Measurements from ENCODE around the gene GLP1R.

The GLP1R gene

DNA sequence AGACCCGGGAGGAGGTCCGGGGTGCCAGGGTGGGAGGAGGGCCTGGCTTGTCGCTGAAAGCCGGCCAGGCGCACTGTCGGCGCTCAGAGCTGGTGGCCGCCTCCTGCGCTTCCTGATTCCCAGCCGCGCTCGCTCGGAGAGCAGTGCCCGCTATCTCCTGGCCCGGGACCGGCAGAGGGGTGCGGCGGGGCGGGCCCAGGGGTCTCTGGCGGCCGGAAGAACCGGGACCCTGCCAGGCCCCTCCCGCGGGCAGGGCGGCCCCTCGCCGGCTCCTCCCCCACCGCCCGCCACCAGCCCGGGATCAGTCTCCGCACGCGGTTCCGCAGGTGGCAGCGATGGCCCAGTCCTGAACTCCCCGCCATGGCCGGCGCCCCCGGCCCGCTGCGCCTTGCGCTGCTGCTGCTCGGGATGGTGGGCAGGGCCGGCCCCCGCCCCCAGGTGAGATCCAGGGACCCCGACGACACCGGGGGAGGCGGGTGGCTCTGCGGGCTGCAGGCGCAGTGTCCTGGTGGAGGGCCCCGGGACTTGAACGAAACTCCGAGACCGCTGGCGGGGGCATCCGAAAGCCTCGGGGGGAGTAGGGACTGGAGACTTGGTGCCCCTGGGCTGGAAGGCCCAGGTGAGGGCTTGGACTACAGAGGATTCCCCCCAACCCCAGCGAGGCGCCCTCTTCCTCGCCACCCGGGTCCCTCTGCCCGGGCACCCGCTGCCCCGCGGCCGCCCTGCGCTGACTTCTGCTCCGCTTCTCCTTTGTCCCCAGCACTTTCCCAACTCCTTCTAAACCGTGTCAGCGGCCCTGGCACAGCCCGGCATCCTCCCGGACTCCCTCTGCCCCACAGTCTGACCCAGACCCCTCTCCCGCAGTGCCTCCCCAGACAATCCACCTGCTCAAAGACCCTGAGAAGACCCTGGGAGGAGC is at the start of gene GLP1R:
GLP1R (plus strand) TSS at position 301 of the 919 bp plus-strand sequence; CDS start at position 361, 60 bp downstream.
- no peak for DNase-seq

DNA sequence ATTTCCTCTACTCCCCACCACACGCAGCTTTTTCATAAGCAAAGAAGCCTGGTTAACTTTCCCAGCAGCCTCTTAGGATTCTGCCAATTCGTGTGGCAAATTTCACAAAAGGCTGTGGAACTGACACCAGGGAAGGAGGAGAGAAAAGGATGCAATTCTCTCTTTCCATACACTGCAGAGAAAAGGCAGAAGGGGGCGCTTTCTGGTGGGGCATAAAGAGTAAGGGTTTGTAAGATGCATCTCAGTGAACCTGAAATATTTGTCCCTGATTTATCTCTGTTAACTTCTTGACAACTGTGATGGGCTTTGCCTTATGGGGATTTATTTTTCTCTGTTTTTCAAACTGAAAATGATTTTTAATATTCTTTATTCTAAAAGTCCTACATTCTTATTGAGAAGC is 45.5 kb upstream of the GLP1R start:
- DNase-seq: peak; percentile 12

DNA sequence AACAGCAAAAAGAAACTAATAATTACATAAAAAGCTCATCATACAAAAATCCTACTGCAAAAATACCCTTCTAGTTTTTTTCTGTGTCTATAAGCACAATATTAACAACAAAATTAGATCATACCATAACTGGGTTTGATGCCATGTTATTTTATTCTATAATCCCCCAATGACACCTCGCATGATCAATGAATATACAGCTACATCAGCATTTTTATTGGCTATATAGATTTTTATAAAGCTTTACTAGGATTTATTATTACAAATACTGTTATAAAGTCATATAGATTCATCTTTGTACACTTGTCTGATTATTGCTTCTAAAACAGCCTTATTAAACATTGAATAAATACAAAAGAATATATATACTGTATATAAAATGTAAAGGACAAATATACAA is 45.1 kb upstream of the GLP1R start:
- no peak for DNase-seq

DNA sequence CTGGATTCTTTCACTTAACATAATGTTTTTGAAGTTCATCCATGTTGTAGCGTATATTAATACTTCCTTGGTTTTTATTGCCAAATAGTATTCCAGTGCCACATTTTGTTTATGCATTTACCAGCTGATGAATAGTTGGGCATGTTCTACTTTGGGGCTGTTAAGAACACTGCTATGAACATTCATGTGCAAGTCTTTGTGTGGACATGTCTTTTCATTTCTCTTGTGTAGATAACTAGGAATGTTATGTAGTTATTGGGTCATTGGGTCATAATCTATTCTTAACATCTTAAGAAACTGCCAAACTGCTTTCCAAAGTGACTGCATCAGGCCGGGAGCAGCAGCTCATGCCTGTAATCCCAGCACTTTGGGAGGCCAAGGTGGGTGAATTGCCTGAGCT is 43.8 kb upstream of the GLP1R start:
- DNase-seq: no peak

DNA sequence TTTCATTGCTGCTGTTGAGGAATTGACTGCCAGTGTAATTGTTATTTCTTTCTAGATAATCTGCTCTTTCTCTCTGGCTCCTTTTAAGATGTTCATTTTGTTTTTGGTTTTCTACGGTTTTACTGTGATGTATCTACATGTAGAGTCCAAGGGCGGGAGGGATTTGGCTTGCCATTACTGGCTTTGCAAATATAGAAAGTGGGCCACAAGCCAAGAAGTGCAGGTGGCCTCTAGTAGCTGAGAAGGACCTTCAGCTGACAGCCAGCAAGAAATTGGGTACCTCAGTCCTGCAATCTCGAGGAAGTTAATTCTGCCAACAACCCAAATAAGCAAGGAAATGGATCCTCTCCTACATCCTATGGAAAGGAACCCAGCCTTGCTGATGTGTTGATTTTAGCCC is 42.8 kb upstream of the GLP1R start:
- DNase-seq: no peak

DNA sequence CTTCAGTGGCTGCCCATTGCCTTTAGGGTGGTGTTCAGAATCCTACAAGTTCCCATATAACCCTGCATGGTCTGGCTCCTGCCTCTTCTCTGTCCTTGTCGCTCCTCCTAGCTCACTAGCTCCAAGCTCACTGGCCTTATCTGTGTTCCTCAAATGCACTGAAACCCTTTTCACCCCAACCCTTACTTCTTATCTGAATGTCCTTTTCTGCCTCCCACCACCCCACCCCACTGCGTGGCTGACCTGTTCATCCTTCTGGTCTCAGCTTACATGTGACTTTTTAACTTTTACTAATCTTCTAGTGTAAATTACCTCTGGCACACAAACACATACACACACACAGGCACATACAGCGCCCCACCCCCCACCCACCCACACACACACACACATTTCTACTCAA is 41.0 kb upstream of the GLP1R start:
- no peak for DNase-seq

DNA sequence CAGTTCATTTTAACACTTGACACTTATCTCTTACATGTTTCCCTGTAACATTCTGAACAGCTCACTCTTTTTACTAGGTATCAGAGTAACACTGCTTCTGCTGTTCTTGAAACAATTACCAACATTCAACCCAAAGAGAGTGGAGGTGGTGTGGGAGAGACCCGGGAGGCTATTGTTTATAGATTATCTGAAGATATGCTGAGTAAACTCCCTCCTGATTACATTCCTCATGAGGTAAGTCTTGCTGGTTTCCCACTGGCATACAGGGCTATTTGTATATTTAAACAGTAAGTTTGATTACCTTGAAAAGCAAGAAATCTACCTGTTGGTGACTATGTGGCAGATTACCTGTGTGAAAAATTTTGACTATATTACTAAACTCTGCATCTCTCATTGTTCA is 39.8 kb upstream of the GLP1R start:
- DNase-seq: no peak

DNA sequence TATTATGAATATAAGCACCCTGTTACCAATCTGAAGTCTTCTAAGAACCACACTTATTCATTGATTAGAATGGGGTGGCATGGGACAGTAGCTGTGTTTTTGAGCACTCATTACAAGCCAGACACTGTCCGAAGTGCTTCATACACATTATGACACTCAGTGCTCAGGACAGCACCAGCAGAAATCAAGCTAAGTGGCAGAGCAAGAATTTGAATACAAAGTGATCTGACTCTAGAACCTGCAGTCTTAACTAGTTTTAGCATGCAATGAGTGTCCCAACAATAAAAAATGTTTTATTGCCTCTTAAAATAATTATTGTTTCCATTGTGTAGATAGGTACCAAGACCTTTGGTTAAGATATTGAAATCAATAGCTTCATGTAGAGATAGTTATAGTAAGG is 39.1 kb upstream of the GLP1R start:
- DNase-seq: no peak

DNA sequence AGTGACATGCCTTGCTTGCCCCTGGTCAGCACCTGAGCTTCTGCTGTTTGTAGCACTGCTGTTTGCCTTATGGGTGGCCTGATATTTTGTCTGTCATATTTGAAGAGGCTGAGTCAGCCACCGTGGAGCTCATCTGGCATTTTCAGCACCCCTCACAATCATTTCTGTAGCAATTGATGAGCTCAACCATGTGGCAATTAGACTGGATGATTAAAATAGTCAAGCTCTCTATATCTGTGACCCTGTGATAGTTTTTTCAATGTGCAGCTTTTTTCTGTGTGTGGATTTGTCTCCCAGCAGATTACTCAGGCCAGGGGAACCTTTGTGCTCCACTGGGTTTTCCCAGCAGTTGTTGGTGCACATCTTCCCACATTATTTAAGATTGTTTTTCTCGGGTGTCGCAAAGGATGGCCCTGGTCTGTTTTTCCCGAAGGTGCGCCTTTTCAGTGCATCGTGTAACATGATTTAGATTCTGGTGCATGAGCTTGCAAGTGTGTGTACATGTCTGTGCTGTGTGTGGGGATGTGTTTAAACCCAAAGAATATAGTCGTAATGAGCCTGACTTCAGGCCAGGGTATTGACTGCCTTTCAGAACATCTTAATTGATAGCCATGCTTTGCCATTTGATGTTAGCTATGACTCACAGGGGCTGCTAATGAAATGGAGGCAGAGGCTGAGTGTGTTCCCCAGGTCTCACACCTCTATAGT is 31.6 kb upstream of the GLP1R start:
- DNase-seq: no peak

DNA sequence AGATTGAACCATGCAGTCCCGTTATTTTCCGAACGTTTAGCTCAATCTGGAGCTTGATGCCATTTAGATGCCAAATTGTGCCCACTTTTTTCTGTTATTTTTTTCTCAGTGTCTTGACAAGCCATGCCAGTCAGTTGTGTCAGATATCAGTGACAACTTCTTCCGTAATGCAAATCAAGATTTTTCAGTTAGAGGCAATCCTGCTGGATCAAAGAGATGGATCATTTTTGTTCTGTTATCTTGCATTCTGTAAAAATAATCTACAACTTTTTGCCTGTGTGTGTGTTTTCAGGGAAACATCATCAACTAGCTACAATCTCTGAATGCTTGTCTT is 31.1 kb upstream of the GLP1R start:
- no peak for DNase-seq

DNA sequence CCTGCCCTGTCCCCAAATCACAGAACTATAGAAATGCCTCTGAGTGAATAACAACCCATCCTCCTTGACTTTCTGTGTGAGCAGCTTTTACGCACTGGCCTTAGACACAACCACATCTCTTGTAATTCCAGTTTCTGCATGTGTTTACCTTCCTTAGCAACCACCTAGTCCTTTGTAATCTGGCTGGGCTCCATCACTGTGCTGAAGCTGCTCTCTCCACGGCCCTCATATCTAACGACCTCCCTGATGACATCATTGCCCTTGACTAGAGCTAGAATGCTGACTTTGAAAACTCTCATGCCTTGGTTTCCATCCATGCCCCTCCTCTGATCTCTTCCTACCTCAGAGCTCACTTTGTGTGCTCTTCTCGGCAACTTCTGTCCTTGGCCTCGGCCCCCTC is 30.5 kb upstream of the GLP1R start:
- DNase-seq: no peak

DNA sequence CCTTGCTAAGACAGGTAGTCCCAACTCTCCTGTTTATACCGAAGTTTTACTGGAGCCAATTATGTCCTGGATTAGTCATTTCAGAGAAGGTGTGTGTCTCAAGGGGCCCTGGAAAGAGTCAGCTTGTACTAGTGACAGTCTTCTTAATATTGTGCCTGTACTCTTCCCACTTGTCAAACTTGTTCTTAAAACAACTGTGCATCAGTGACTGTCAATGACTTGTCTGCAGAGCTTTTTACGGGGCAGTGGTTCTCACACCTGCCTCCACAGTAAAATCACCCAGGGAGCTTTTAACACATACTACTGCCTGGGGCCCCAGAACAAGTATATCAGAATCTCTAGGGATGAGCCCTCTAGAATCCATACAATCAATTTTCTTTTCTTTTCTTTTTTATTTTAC is 28.4 kb upstream of the GLP1R start:
- no peak for DNase-seq

DNA sequence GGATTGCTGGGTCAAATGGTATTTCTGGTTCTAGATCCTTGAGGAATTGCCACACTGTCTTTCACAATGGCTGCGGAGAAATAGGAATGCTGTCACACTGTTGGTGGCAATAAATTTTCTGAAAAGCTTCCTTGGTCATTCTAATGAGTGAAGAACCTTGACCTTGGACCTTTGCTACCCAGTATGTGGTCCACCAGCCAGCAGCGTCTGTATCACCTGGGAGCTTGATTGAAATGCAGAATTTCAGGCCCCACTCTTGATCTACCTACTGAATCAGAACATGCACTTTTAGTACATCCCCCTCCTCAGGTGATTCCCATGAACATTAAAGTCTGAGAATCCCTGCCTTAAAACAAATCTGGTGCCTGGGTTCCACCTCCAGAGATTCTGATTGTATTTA is 27.5 kb upstream of the GLP1R start:
- no peak for DNase-seq

DNA sequence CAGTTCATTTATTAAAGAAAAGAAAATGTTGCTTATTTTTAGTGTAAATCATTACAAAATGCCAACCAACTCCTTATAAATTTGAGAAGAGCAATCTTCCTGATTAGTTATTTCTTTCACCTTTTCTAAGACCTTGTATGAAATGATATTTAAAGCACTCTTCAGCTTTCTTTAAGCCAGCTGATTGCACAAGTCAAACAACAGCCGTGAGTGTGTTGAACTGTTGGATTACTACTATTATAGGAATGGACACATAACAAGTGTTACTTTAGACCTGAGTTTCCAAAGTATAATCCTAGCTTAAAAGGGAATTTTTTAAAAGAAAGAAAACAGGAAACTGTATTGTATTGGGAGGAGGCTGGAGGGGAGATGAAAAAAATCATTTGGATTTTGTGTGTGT is 26.8 kb upstream of the GLP1R start:
- DNase-seq: no peak

DNA sequence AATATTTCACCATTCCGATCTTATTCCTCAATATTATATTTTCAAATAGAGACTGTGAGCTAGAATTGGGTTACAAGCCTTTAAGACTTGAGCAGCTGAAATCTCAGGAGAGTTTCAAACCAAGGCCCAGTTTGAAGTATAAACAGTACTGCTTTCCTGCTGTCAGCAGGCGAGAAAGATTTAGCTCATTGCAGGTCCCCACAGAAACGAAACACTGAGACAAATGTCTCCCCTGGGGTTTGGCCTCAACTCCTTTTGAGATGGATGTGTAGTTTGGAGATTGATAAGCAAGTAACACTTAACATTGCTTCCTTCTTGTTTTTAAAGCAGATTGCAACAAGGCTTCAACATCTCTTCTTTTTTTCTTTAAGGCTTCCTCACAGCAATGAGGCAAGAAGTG is 22.4 kb upstream of the GLP1R start:
- no peak for DNase-seq

DNA sequence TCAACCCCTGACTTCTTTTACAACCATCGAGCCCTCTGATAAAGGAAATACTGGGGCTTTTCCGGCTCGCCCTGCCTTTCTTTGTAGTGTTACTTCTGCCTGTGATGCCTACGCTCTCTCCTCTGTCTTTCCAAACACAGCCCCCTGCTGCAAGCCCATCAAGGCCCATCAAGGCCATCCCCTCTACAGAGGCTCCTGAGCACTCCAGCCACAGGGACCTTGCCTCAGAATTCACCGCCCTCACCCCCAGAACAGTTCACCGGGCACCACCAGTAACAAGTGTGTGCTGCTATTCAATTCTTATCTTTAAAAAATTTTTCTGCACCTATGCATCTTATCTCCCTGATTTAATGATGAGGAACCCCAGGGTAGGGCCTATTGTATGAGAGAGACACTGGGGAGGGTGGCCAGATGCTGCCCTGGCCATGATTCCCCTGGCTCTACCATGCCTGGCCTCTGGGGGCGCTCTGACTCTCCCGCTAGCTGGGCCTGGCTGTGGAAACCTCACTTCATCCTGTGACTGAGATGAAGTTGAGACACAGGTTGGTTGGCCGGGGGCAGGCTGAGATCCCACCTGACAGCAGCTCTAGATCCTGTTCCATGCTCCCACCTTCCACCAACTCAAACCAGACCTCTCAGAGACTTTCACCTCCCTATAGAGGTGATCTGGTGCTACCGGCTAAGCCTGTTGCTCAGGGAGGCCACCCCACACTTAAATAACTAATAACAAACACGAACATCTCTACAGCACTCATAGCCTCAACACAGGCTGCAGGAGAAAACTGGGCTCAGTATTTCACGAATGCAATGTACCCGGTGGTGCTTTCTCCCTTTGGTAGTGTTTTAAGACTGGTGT is 19.2 kb upstream of the GLP1R start:
- DNase-seq: no peak

DNA sequence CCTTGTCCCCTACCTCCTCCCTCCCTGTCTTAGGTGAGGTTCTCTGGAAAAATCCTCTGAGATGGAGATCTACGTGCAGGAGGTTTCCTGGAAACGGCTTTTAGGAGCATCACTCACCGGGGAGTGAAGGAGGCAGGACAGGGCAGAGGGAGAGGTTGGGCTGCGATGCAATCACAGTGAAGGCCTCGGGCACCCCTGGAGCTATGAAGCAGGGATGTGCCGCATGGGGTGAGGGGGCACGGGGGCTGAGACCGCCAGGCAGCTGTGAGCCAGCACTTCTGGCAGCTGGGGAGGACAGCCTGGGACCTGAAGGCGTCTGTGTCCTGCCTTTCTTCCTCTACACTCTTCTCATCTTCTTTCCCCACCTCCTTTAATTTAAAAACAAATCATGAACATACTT is 12.9 kb upstream of the GLP1R start:
- DNase-seq: no peak

DNA sequence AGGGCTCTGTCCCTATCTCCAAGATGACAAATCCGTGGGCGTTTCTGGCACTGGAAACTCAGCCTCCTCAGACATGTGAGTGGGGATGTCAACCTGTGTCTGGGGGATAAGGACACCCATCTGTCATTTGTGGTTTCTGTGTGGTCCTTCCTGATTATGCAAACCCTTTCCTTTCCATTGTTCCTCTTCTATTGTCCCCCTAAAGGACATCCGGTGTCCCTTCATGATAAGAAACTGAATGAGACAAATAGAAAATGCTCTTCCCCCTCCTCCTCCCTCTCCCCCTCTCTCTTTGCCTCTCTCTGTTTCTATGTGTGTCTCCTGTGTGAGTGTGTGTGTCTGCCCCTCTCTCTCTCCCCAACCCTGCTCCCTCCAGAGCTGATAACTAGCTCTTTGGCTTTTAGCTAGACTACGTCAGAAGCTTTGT is 11.5 kb upstream of the GLP1R start:
- DNase-seq: no peak

DNA sequence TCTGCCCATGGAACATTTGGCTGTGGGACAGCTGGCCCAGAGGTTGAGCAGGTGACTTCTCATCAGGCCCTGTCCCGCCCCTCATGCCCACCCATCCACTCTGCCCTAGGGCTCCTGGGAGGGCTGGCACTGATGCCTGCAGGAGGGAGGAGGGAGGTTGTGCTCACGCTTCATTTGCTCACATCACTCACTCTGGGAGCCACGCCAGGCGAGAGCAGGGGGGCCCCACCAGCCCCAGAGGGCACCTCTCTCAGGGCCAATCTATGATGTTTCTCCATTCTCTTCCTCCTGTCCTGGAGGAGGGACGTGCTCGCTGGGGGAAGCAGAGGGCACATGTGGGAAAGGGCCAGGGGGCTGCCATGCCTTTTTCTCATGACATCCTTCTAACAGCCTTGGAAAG is 10.9 kb upstream of the GLP1R start:
- DNase-seq: peak; percentile 34

DNA sequence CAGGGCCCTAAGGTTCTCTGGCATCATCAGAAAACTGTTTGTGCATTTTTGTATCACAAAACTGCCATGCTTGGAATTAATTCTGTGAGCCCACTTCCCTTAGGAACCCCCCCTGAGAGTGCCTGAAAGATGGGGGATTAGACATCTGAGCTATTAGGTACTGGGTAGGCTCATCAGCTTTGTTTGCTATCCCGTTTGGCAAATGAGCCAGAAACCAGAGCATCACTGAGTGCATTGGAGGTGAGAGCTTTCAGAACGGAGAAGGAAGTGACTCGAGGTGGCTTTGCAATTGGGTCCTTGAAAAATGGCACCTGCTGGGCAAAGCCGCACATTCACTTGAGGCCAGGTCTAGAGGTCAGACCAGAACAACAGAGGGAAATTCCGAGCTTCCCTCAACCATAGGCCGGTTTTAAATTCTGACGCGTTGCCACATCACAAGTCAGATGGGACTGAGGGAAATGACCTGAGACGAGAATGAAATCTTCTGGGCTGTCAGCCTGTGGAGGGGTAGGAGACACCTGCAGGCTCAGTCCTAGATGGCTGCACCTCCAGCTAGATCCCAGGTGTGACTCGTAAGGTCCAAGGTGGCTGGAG is 8.4 kb upstream of the GLP1R start:
- DNase-seq: no peak

DNA sequence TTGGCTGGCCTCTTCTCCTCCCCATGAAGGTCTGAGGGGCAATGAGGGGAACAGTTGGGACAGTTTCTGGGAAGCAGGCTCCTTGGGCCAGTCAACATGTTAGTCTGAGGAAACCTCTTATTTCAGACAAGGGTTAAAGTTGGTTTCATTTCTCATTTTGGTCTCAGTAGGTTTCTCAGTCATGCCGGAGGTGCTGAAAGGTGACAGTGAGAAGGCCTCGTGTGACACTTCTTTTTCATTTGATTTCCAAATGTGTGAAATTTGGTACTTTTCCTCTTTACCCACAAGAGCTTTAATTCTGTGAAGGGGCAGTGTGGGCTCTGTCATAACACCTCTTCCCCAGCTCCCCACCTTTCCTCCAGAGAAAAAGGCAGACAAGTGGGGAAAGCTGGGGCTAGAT is 7.5 kb upstream of the GLP1R start:
- no peak for DNase-seq

DNA sequence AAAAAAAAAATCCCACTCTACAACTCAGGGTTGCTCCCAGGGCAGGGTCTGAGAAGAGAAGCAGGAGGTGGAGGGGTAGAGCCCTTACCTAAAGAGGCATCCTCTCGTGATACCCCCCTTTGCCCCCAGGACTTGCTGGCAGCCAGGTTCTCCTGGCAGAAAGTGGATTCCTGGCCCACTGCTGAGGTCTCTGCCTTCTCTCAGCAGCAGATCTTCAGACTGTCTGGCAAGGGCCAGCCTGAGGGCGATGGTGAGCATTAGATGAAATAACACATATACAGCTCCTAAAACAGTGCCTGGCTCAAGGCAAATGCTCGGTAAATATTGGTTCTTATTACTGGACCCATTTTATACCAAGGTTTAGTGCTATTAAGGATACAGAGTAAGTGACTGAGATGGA is 4.8 kb upstream of the GLP1R start:
- no peak for DNase-seq

DNA sequence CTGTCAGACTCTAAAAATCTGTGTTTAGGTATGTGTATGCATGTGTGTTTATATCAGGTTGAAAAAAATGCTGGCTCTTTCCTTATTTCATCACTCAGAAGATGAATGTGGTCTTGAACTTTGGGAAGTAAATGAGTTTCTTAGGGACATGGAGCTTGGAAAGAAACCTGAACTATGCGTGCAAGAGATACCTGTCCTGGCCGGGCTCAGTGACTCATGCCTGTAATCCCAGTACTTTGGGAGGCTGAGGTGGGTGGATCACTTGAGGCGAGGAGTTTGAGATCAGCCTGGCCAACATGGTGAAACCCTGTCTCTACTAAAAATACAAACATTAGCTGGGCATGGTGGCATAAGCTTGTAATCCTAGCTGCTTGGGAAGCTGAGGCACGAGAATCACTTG is 4.4 kb upstream of the GLP1R start:
- DNase-seq: no peak
